H9 (cell line): Measurements from ENCODE around the gene FHIT. TPM values are rescaled to one million over a fixed set of nuclear protein-coding genes. Genes with fewer than 3 reads are reported as not detected.

Source experiments
- DNase-seq: peaks from one replicate; pipeline ENCODE4 v3.0.0-alpha.2; 2017
- H2AFZ ChIP-seq: one replicate; pipeline ENCODE4 v1.6.1; 2013; ENCODE audit warnings: mild to moderate bottlenecking, low read length, control low read depth, moderate library complexity
- H2AK5ac ChIP-seq: 2 replicates; pipeline ENCODE4 v1.6.1; 2013; ENCODE audit warnings: low read length, control low read depth, mixed read lengths; ENCODE audit not compliant: insufficient read length
- H2BK120ac ChIP-seq: one replicate; pipeline ENCODE4 v1.6.1; 2013; ENCODE audit warnings: low read depth, mild to moderate bottlenecking, low read length, control low read depth, inconsistent platforms; ENCODE audit not compliant: poor library complexity, severe bottlenecking
- H2BK12ac ChIP-seq: 2 replicates; pipeline ENCODE4 v1.6.1; 2013; ENCODE audit warnings: low read length, control low read depth, mixed read lengths, low read depth; ENCODE audit not compliant: insufficient read length
- H2BK15ac ChIP-seq: 2 replicates; pipeline ENCODE4 v1.6.1; 2013; ENCODE audit warnings: low read depth, low read length, control low read depth
- H2BK20ac ChIP-seq: one replicate; pipeline ENCODE4 v1.6.1; 2013; ENCODE audit warnings: low read depth, mild to moderate bottlenecking, low read length, control low read depth, inconsistent platforms; ENCODE audit not compliant: poor library complexity, severe bottlenecking
- H2BK5ac ChIP-seq: 2 replicates; pipeline ENCODE4 v1.6.1; 2013; ENCODE audit warnings: low read length, control low read depth, mixed read lengths; ENCODE audit not compliant: insufficient read length
- H3K14ac ChIP-seq: 2 replicates; pipeline ENCODE4 v1.6.1; 2013; ENCODE audit warnings: low read length, control low read depth; ENCODE audit not compliant: insufficient read depth
- H3K18ac ChIP-seq: 2 replicates; pipeline ENCODE4 v1.6.1; 2013; ENCODE audit warnings: low read depth, mild to moderate bottlenecking, mixed read lengths, low read length, control low read depth; ENCODE audit not compliant: insufficient read length
- H3K23ac ChIP-seq: 2 replicates; pipeline ENCODE4 v1.6.1; 2013; ENCODE audit warnings: low read length, control low read depth, mixed read lengths, low read depth; ENCODE audit not compliant: insufficient read length
- H3K23me2 ChIP-seq: 2 replicates; pipeline ENCODE4 v1.6.1; 2013; ENCODE audit warnings: low read depth, mild to moderate bottlenecking, mixed read lengths, low read length, control low read depth; ENCODE audit not compliant: insufficient read length, poor library complexity, severe bottlenecking
- H3K27ac ChIP-seq: 2 replicates; pipeline ENCODE4 v1.5.1; 2013; ENCODE audit warnings: low read length, control low read depth, mixed read lengths, low read depth; ENCODE audit not compliant: insufficient read length
- H3K27me3 ChIP-seq: 2 replicates; pipeline ENCODE4 v1.6.1; 2013; ENCODE audit warnings: low read length, control low read depth, inconsistent platforms; ENCODE audit not compliant: insufficient read depth
- H3K4ac ChIP-seq: 2 replicates; pipeline ENCODE4 v1.6.1; 2013; ENCODE audit warnings: low read depth, mild to moderate bottlenecking, control low read depth, inconsistent platforms, low read length, moderate library complexity
- H3K4me1 ChIP-seq: 2 replicates; pipeline ENCODE4 v1.6.1; 2013; ENCODE audit warnings: low read length, control low read depth, inconsistent platforms; ENCODE audit not compliant: insufficient read depth
- H3K4me2 ChIP-seq: 2 replicates; pipeline ENCODE4 v1.6.1; 2013; ENCODE audit warnings: low read length, control low read depth, mixed read lengths; ENCODE audit not compliant: insufficient read length, insufficient read depth
- H3K56ac ChIP-seq: 2 replicates; pipeline ENCODE4 v1.6.1; 2013; ENCODE audit warnings: low read depth, mild to moderate bottlenecking, mixed read lengths, low read length, control low read depth; ENCODE audit not compliant: insufficient read length
- H3K79me1 ChIP-seq: 2 replicates; pipeline ENCODE4 v1.6.1; 2013; ENCODE audit warnings: low read depth, mild to moderate bottlenecking, moderate library complexity, low read length, control low read depth, inconsistent platforms; ENCODE audit not compliant: insufficient read depth, poor library complexity, severe bottlenecking
- H3K79me2 ChIP-seq: 2 replicates; pipeline ENCODE4 v1.6.1; 2013; ENCODE audit warnings: low read length, control low read depth, inconsistent platforms; ENCODE audit not compliant: insufficient read depth
- H3K9ac ChIP-seq: 2 replicates; pipeline ENCODE4 v1.6.1; 2013; ENCODE audit warnings: low read length, control low read depth, mixed read lengths; ENCODE audit not compliant: insufficient read length; ENCODE audit errors: extremely low read depth
- H3K9me3 ChIP-seq: one replicate; pipeline ENCODE4 v1.6.1; 2013; ENCODE audit warnings: low read depth, low read length, inconsistent platforms; ENCODE audit not compliant: control insufficient read depth
- H3T11ph ChIP-seq: one replicate; pipeline ENCODE4 v1.6.1; 2013; ENCODE audit warnings: mild to moderate bottlenecking, low read length, control low read depth, inconsistent platforms
- H4K20me1 ChIP-seq: one replicate; pipeline ENCODE4 v1.6.1; 2013; ENCODE audit not compliant: control insufficient read depth, insufficient read length, insufficient read depth
- H4K5ac ChIP-seq: 2 replicates; pipeline ENCODE4 v1.6.1; 2013; ENCODE audit warnings: low read depth, mild to moderate bottlenecking, mixed read lengths, low read length, control low read depth; ENCODE audit not compliant: insufficient read length
- H4K8ac ChIP-seq: replicated peaks from 2 replicates; pipeline ENCODE4 v1.6.1; 2013; ENCODE audit warnings: low read length, control low read depth, mixed read lengths, low read depth; ENCODE audit not compliant: insufficient read length
- H4K91ac ChIP-seq: 2 replicates; pipeline ENCODE4 v1.6.1; 2013; ENCODE audit warnings: low read depth, mild to moderate bottlenecking, moderate library complexity, mixed read lengths, low read length, control low read depth; ENCODE audit not compliant: insufficient read length
- H3K27ac Mint-ChIP-seq, 3 experiments: 2 replicates in 2 of 3; 3 replicates in 1 of 3; pipeline ENCODE4 v1.8.0; 2020 to 2021; ENCODE audit warnings: mixed read lengths in 3 of 3, mild to moderate bottlenecking in 1 of 3, moderate library complexity in 1 of 3
- H3K27me3 Mint-ChIP-seq: 2 replicates; pipeline ENCODE4 v1.8.0; 2021; ENCODE audit warnings: low read depth, mild to moderate bottlenecking, moderate library complexity, mixed read lengths
- H3K36me3 Mint-ChIP-seq, 3 experiments: 2 replicates in 2 of 3; 3 replicates in 1 of 3; pipeline ENCODE4 v1.8.0; 2020 to 2021; ENCODE audit warnings: low read depth in 3 of 3, mixed read lengths in 3 of 3; ENCODE audit not compliant: insufficient read depth in 1 of 3
- H3K4me1 Mint-ChIP-seq, 2 experiments: 2 replicates each; pipeline ENCODE4 v1.8.0; 2020; ENCODE audit warnings: mixed read lengths in 2 of 2
- H3K4me3 Mint-ChIP-seq, 2 experiments: 2 replicates in 1 of 2; 3 replicates in 1 of 2; pipeline ENCODE4 v1.8.0; 2020 to 2021; ENCODE audit warnings: mild to moderate bottlenecking in 2 of 2, mixed read lengths in 2 of 2, moderate library complexity in 1 of 2
- H3K9me3 Mint-ChIP-seq, 2 experiments: 2 replicates in 1 of 2; 3 replicates in 1 of 2; pipeline ENCODE4 v1.8.0; 2020; ENCODE audit warnings: mild to moderate bottlenecking in 2 of 2, mixed read lengths in 2 of 2, moderate library complexity in 1 of 2
- total RNA-seq: library from RNA; stranded (reverse); gene quantifications from 2 replicates; pipeline ENCODE4 v1.2.1, GENCODE V29; 2021
- TF ChIP-seq, protein P1 (sequence below): fragments of 200-600 bp; sonication (generic); conservative IDR thresholded peaks from 3 replicates; pipeline ENCODE4 v1.8.0; 2021; ENCODE audit warnings: antibody characterized with exemption, mild to moderate bottlenecking

The FHIT gene
- total RNA-seq, 1 experiment from 2014 or later: 3.0 TPM

DNA sequence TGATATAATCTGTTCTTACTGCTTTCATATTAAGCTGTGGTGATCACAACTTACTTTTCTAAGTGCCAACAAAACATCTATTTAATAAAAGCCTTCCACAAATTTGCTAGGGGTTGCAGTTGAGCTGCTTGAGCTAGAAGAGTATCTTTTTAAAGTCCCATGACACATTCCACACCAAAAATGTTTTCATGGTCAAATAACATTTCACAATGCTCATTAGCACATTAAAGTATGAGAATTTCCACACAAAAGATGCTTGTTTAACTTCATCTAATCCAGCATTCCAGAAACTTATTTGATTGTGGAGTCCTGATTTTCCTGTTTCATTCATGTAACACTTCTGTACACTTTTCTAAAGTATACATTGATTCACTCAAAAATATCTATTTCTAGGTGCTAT is 1325.3 kb downstream of the FHIT start:
- DNase-seq: no peak
- no peak overlapping the region for H2AK5ac ChIP-seq
- H3K4me1 Mint-ChIP-seq: no peaks in the 10 kb centered on the region; a peak in 1 of 4 replicates
- H3K27me3 Mint-ChIP-seq: no peaks in the 10 kb centered on the region
- no peak overlapping the region for H2BK15ac ChIP-seq
- H3K36me3 Mint-ChIP-seq: no peaks in the 10 kb centered on the region; a peak in 1 of 7 replicates
- H3K4me3 Mint-ChIP-seq: no peak overlapping the region
- H4K20me1 ChIP-seq: no peaks in the 10 kb centered on the region
- no peak overlapping the region for H2BK5ac ChIP-seq
- no peak overlapping the region for H3K4me2 ChIP-seq
- H3K9ac ChIP-seq: no peak overlapping the region
- H3K4me1 ChIP-seq: no peaks in the 10 kb centered on the region
- no peak overlapping the region for H3K14ac ChIP-seq
- no peak overlapping the region for H3K4ac ChIP-seq
- H2BK12ac ChIP-seq: no peak overlapping the region
- H3K23ac ChIP-seq: no peak overlapping the region
- no peak overlapping the region for H2BK120ac ChIP-seq
- no peaks in the 10 kb centered on the region for H3K23me2 ChIP-seq
- H3K9me3 Mint-ChIP-seq: no peaks in the 10 kb centered on the region
- H4K8ac ChIP-seq: no peak overlapping the region
- H3K56ac ChIP-seq: no peak overlapping the region
- H4K5ac ChIP-seq: no peak overlapping the region
- no peak overlapping the region for H4K91ac ChIP-seq
- no peak overlapping the region for H3T11ph ChIP-seq
- TF ChIP-seq, protein P1, sequence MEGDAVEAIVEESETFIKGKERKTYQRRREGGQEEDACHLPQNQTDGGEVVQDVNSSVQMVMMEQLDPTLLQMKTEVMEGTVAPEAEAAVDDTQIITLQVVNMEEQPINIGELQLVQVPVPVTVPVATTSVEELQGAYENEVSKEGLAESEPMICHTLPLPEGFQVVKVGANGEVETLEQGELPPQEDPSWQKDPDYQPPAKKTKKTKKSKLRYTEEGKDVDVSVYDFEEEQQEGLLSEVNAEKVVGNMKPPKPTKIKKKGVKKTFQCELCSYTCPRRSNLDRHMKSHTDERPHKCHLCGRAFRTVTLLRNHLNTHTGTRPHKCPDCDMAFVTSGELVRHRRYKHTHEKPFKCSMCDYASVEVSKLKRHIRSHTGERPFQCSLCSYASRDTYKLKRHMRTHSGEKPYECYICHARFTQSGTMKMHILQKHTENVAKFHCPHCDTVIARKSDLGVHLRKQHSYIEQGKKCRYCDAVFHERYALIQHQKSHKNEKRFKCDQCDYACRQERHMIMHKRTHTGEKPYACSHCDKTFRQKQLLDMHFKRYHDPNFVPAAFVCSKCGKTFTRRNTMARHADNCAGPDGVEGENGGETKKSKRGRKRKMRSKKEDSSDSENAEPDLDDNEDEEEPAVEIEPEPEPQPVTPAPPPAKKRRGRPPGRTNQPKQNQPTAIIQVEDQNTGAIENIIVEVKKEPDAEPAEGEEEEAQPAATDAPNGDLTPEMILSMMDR: no peak
- H3K79me2 ChIP-seq: no peaks in the 10 kb centered on the region
- no peak overlapping the region for H2AFZ ChIP-seq
- no peaks in the 10 kb centered on the region for H3K79me1 ChIP-seq
- H2BK20ac ChIP-seq: no peak overlapping the region
- no peak overlapping the region for H3K27ac ChIP-seq
- no peaks in the 10 kb centered on the region for H3K27me3 ChIP-seq
- H3K18ac ChIP-seq: no peak overlapping the region
- no peaks in the 10 kb centered on the region for H3K9me3 ChIP-seq
- no peak overlapping the region for H3K27ac Mint-ChIP-seq
